Measurements from ENCODE around the gene STRN. TPM values are rescaled to one million over a fixed set of nuclear protein-coding genes. Genes with fewer than 3 reads are reported as not detected.

STRN gene
- total and polyA plus RNA-seq, 2 of the 13 experiments (the other 11 are each of a cell fraction or from before 2014, with no cell fraction given) = 10.4 to 19.3 TPM

DNA sequence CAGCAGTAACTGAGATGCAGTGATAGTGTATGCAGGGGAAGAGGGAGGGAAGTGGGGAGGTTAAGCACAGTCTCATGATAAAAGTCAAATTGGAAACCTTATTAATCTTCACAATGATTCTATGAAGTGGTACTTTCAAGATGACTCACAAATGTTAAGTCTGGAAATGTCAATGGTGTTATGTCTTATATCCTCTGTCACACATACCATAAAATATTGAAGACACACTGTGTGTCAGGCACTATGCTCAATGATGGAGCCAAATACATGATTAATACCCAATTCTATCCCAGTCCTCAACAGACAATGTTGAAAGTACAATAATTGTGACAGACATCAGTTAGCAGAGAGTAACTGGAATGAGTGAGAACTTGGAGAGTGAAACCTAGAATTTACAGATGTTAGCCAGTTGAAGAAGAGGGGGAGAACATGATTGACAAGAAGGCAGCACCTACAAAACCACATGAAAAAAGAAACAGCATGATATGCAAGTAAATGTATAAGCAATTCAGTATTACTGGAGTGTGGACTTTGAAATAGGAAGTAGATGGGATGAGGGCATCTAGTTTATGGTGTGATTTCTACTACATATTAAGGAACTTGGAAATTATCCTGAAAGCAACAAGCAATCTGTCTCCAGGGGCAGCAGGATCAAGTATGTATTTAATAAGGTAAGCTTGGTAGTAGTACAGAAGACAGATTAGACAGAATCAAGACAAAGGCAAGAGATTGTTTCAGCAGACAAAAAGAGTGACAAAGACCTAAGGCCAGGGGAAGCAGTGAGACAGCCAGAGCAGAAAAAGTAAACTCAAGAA is 107.6 kb downstream of the STRN start (continued):
- TF ChIP-seq PRMT3 (CRISPR knock-in tag; IDR thresholded peaks at IDR 0.05; ENCODE audit: borderline replicate concordance, low read depth) = no peak
- TF ChIP-seq FLYWCH1 (CRISPR knock-in tag; IDR thresholded peaks at IDR 0.05) = no peak
- no peak for TF ChIP-seq KLF15 (CRISPR knock-in tag; IDR thresholded peaks at IDR 0.05; ENCODE audit: borderline replicate concordance)
- no peak for TF ChIP-seq KDM3A (CRISPR knock-in tag; IDR thresholded peaks at IDR 0.05; ENCODE audit: low read depth)
- no peak for TF ChIP-seq ONECUT2 (CRISPR knock-in tag; IDR thresholded peaks at IDR 0.05)
- TF ChIP-seq SAP130 (CRISPR knock-in tag; IDR thresholded peaks at IDR 0.05; ENCODE audit: low read depth) = peak; percentile 48
- TF ChIP-seq ZNF256 (CRISPR knock-in tag; conservative IDR thresholded peaks at IDR 0.05) = no peak
- no peak for TF ChIP-seq PAX8 (CRISPR knock-in tag; IDR thresholded peaks at IDR 0.05; ENCODE audit: borderline replicate concordance)
- TF ChIP-seq TCF7 (IDR thresholded peaks at IDR 0.05; ENCODE audit: low read depth) = peak; percentile 84
- TF ChIP-seq ZNF780A (CRISPR knock-in tag; IDR thresholded peaks at IDR 0.05) = no peak
- no peak for TF ChIP-seq HES4 (CRISPR knock-in tag; IDR thresholded peaks at IDR 0.05; ENCODE audit: borderline replicate concordance)
- TF ChIP-seq ZNF33A (CRISPR knock-in tag; IDR thresholded peaks at IDR 0.05; ENCODE audit: borderline replicate concordance) = no peak
- no peak for TF ChIP-seq BRD4 (CRISPR knock-in tag; IDR thresholded peaks at IDR 0.05)
- no peak for TF ChIP-seq ZNF530 (CRISPR knock-in tag; IDR thresholded peaks at IDR 0.05; ENCODE audit: low read depth)
- no peak for TF ChIP-seq CHD2 (IDR thresholded peaks at IDR 0.05; ENCODE audit: low read depth, low read length)

GRCh38 chr2:36857713-36858112 is 108.6 kb downstream of the STRN start:
- Histone ChIP-seq H3K4me2 (ENCODE audit: low read depth, low read length) (no peak overlapping the region), H3K36me3 (replicated peaks in 1 of 2; ENCODE audit: control insufficient read depth in 1 of 2, insufficient read depth in 2 of 2, low read length in 2 of 2) (0 out of 5 replicates have a peak, but pooled peaks cover 0 to 12% of the 10 kb centered on the region in 2 experiments), H3K9me3 (ENCODE audit: low read length) (no peaks in the 10 kb centered on the region), H3K4me1 (ENCODE audit: insufficient read depth, low read length) (peaks cover 25% of the 10 kb centered on the region), H3K27ac (ENCODE audit: extremely low read length, insufficient read depth, low read length) (no peak overlapping the region), H3K9ac (ENCODE audit: insufficient read depth, low read depth, low read length) (no peak overlapping the region), H3K27me3 (ENCODE audit: control insufficient read depth in 1 of 2, insufficient read depth in 2 of 2, low read length in 2 of 2) (no peaks in the 10 kb centered on the region), H2AFZ (ENCODE audit: low read length) (no peak overlapping the region), H3K79me2 (ENCODE audit: insufficient read depth, low read length) (no peaks in the 10 kb centered on the region), H3K4me3 (replicated peaks in 1 of 3; ENCODE audit: insufficient read depth in 1 of 3, low read depth in 2 of 3, low read length in 3 of 3) (no peak overlapping the region), H4K20me1 (ENCODE audit: insufficient read depth, low read length) (no peaks in the 10 kb centered on the region)
- ChIA-PET POLR2A (no interaction called here), CTCF (ENCODE audit: low intra/inter-chr PET ratio, low total read pairs) (no interaction called here)
- no TSS peak for BruUV-seq (replicated peaks)
- ATAC-seq (no peak), DNase-seq (ENCODE audit: low spot score) (no peak), FAIRE-seq (no peak)
- 92% methylated on average over 5 of the region's 5 CpGs for WGBS (ENCODE audit: low lambda C conversion rate)
- in situ Hi-C loops (cut with HindIII; ENCODE audit: extremely low pct_ligation_motif_present, low pct_unique_long_range_greater_than_20kb) (no loop called here), intact Hi-C loops (cut with micrococcal nuclease; ENCODE audit: unreplicated experiment) (loop anchor here (2.0 kb wide), 1 partner anchor 37 kb away; no protein-coding TSS in a partner anchor)
- TF ChIP-seq, protein P1, sequence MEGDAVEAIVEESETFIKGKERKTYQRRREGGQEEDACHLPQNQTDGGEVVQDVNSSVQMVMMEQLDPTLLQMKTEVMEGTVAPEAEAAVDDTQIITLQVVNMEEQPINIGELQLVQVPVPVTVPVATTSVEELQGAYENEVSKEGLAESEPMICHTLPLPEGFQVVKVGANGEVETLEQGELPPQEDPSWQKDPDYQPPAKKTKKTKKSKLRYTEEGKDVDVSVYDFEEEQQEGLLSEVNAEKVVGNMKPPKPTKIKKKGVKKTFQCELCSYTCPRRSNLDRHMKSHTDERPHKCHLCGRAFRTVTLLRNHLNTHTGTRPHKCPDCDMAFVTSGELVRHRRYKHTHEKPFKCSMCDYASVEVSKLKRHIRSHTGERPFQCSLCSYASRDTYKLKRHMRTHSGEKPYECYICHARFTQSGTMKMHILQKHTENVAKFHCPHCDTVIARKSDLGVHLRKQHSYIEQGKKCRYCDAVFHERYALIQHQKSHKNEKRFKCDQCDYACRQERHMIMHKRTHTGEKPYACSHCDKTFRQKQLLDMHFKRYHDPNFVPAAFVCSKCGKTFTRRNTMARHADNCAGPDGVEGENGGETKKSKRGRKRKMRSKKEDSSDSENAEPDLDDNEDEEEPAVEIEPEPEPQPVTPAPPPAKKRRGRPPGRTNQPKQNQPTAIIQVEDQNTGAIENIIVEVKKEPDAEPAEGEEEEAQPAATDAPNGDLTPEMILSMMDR (CRISPR knock-in tag; IDR thresholded peaks at IDR 0.05) = peak; percentile 27; the same call in 1 of the 2 replicates
- TF ChIP-seq ATF6 (CRISPR knock-in tag; conservative IDR thresholded peaks at IDR 0.05) = no peak
- TF ChIP-seq PITX1 (CRISPR knock-in tag; IDR thresholded peaks at IDR 0.05) = no peak
- TF ChIP-seq SATB2 (CRISPR knock-in tag; IDR thresholded peaks at IDR 0.05) = no peak
- peak; percentile 18 for TF ChIP-seq STAG1 (CRISPR knock-in tag; IDR thresholded peaks at IDR 0.05)
